Measurements from ENCODE around the gene PACS1. TPM values are rescaled to one million over a fixed set of nuclear protein-coding genes. Genes with fewer than 3 reads are reported as not detected.

Gene PACS1
- polyA plus RNA-seq, 1 donor (not counting 4 experiments of a cell fraction or from before 2014, with no cell fraction given) = 14.9 TPM

DNA sequence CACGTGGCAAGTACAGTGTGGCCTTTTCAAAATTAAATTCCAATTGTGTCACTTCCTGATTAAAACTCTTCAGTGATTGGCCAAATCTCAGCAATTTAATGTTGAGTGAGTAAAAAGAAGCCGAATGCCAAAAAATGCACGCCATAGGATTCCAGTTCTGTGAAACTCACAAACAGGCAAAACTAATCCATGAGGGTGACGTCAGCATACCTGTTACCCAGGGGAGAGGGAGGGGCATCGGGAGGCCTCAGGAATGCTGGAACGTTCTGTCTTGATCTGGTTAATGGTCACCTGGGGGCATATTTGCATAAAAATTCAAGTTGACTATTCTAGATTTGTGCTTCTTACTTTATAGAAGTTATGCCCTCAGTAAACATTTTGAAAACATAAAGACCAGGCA is 158.4 kb downstream of the PACS1 start:
- Histone ChIP-seq H3K9ac (ENCODE audit: control insufficient read depth, extremely low read depth, insufficient read depth, low read length) (no peak overlapping the region), H3K79me2 (ENCODE audit: control insufficient read depth, insufficient read depth, low read length) (no peaks in the 10 kb centered on the region), H3K27ac (ENCODE audit: control insufficient read depth, insufficient read depth, low read length) (no peak overlapping the region), H3K36me3 (ENCODE audit: control insufficient read depth in 2 of 2, extremely low read depth in 1 of 2, insufficient read depth in 2 of 2, low read length in 2 of 2) (peaks cover 15 to 33% of the 10 kb centered on the region in 2 experiments), H3K9me1 (ENCODE audit: control insufficient read depth, extremely low read depth, insufficient read depth, low read length) (no peaks in the 10 kb centered on the region), H3K27me3 (ENCODE audit: control insufficient read depth, extremely low read depth, insufficient read depth, low read length) (no peaks in the 10 kb centered on the region), H4K20me1 (ENCODE audit: control insufficient read depth, extremely low read depth, insufficient read depth, low read length) (no peaks in the 10 kb centered on the region), H3K4me2 (ENCODE audit: control insufficient read depth, extremely low read depth, insufficient read depth, low read depth, low read length) (no peak overlapping the region), H3K4me1 (ENCODE audit: control insufficient read depth, extremely low read depth, insufficient read depth, low read length) (no peaks in the 10 kb centered on the region), H3K9me3 (ENCODE audit: control insufficient read depth, low read depth, low read length) (no peaks in the 10 kb centered on the region), H3K4me3 (ENCODE audit: control insufficient read depth in 2 of 3, extremely low read depth in 1 of 3, insufficient read depth in 2 of 3, low read depth in 1 of 3, low read length in 3 of 3) (no peak overlapping the region), H2AFZ (ENCODE audit: control insufficient read depth, low read length) (no peak overlapping the region)
- no peak for TF ChIP-seq EZH2 (IDR thresholded peaks at IDR 0.05; ENCODE audit: low read length)
- no peak for TF ChIP-seq CTCF (optimal IDR thresholded peaks at IDR 0.05 in 1 of 3, IDR thresholded peaks at IDR 0.05 in 1 of 3, conservative IDR thresholded peaks at IDR 0.05 in 1 of 3; ENCODE audit: extremely low read depth in 1 of 3, insufficient read depth in 2 of 3, low read length in 3 of 3)
- DNase-seq (ENCODE audit: low read depth, low spot score) (no peak), FAIRE-seq (no peak)
- dilution Hi-C loops (cut with MboI; ENCODE audit: extremely low pct_ligation_motif_present, low sequenced_read_pairs) = no loop called here

- no peak overlapping the region for H3K4me2 ChIP-seq (ENCODE audit: control insufficient read depth, extremely low read depth, insufficient read depth, low read depth, low read length)
- no peak overlapping the region for H3K27ac ChIP-seq (ENCODE audit: control insufficient read depth, insufficient read depth, low read length)
- no peaks in the 10 kb centered on the region for H3K9me1 ChIP-seq (ENCODE audit: control insufficient read depth, extremely low read depth, insufficient read depth, low read length)
- peaks cover 16 to 39% of the 10 kb centered on the region in 2 experiments for H3K36me3 ChIP-seq (ENCODE audit: control insufficient read depth in 2 of 2, extremely low read depth in 1 of 2, insufficient read depth in 2 of 2, low read length in 2 of 2)
- no peak for FAIRE-seq
- no peak overlapping the region for H3K9ac ChIP-seq (ENCODE audit: control insufficient read depth, extremely low read depth, insufficient read depth, low read length)
- H2AFZ ChIP-seq (ENCODE audit: control insufficient read depth, low read length) = no peak overlapping the region
- no peak overlapping the region for H3K4me3 ChIP-seq (ENCODE audit: control insufficient read depth in 2 of 3, extremely low read depth in 1 of 3, insufficient read depth in 2 of 3, low read depth in 1 of 3, low read length in 3 of 3)
- no peak for TF ChIP-seq EZH2 (IDR thresholded peaks at IDR 0.05; ENCODE audit: low read length)
- TF ChIP-seq CTCF (optimal IDR thresholded peaks at IDR 0.05 in 1 of 3, IDR thresholded peaks at IDR 0.05 in 1 of 3, conservative IDR thresholded peaks at IDR 0.05 in 1 of 3; ENCODE audit: extremely low read depth in 1 of 3, insufficient read depth in 2 of 3, low read length in 3 of 3) = no peak
- H3K9me3 ChIP-seq (ENCODE audit: control insufficient read depth, low read depth, low read length) = no peaks in the 10 kb centered on the region
- DNase-seq (ENCODE audit: low read depth, low spot score) = no peak
- H4K20me1 ChIP-seq (ENCODE audit: control insufficient read depth, extremely low read depth, insufficient read depth, low read length) = no peaks in the 10 kb centered on the region
- dilution Hi-C loops (cut with MboI; ENCODE audit: extremely low pct_ligation_motif_present, low sequenced_read_pairs) = no loop called here
- no peaks in the 10 kb centered on the region for H3K79me2 ChIP-seq (ENCODE audit: control insufficient read depth, insufficient read depth, low read length)
- no peaks in the 10 kb centered on the region for H3K27me3 ChIP-seq (ENCODE audit: control insufficient read depth, extremely low read depth, insufficient read depth, low read length)
- H3K4me1 ChIP-seq (ENCODE audit: control insufficient read depth, extremely low read depth, insufficient read depth, low read length) = no peaks in the 10 kb centered on the region
Measured at GRCh38 chr11:66230156-66230555, 160.1 kb downstream of the PACS1 start.
